ENCODE results near the gene AKT2.

DNA sequence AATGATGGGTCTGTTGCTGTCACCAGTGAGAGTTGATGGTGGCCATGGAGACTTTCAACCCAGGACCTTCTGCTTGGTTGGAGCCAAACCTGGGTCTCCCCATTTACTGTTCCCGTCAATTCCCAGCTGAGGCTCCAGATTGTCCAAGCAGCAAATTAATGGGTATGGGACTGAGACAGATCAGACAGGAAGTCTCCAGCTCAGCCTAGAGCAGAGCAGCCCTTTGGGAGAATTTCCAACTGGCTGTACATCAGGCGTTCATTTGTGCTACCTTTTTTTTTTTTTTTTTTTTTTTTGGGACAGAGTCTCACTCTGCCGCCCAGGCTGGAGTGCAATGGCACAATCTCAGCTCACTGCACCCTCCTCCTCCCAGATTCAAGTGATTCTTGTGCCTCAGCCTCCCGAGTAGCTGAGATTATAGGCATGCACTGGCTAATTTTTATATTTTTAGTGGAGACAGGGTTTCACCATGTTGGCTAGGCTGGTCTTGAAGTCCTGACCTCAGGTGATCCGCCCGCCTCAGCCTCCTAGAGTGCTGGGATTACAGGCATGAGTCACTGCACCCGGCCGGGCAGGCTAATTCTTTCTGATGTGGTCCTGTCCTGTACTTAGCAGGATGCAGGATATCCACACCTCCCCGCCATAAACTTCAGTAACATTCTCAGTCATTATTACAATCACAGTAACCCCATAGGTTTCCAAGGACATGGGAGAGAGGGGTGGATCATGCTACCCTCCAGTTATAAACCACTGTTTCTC lies 84.6 kb downstream of the AKT2 start:
- TF ChIP-seq, protein P1, sequence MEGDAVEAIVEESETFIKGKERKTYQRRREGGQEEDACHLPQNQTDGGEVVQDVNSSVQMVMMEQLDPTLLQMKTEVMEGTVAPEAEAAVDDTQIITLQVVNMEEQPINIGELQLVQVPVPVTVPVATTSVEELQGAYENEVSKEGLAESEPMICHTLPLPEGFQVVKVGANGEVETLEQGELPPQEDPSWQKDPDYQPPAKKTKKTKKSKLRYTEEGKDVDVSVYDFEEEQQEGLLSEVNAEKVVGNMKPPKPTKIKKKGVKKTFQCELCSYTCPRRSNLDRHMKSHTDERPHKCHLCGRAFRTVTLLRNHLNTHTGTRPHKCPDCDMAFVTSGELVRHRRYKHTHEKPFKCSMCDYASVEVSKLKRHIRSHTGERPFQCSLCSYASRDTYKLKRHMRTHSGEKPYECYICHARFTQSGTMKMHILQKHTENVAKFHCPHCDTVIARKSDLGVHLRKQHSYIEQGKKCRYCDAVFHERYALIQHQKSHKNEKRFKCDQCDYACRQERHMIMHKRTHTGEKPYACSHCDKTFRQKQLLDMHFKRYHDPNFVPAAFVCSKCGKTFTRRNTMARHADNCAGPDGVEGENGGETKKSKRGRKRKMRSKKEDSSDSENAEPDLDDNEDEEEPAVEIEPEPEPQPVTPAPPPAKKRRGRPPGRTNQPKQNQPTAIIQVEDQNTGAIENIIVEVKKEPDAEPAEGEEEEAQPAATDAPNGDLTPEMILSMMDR (IDR thresholded peaks at IDR 0.05): no peak
- TF ChIP-seq POLR2A (IDR thresholded peaks at IDR 0.05): no peak

Measured in adrenal gland (tissue), 5 donors.